Islet of Langerhans (tissue), 1 donor: ENCODE measurements around the gene PCLAF.

ENCODE experiments used
- FAIRE-seq: peaks from one replicate; lab custom pipeline; 2011; peaks lifted over from hg19 to GRCh38; lab: Jason Lieb, UNC

Gene PCLAF

DNA sequence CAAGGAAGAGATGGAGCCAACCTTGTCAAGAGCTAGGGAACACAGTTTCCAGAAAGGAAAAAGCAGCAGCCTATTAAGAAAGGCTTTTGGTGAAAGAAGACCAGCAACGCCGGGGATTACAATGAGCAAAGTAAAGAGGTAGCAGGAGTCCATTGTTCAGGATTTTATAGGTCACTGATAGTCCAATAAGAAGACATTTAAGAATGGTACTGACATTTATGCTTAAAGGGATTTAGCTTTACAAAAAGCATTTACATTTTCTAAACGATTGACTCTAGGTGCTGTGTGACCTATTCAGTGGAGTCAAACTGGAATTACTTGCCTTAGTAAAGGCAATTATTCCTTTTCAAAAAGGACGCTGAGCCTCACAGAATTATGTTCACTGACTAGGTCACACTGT, 66.0 kb downstream of the PCLAF start:
- no peak for FAIRE-seq

DNA sequence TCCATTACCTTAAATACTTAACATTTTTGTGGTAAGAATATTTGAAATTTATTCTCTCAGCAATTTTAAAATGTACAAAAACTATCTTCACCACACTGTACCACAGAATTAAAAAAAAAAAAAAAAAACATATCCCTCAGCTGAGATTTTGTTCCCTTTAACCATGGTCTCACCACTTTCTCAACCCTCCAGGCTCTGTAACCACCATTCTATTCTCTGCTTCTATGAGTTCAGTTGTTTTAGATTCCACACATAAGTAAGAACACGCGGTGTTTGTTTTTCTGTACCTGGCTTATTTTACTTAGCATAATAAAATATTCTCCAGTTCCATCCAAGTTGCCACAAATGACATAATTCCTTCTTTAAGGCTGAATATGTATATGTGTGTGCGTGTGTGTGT, 66.8 kb downstream of the PCLAF start:
- no peak for FAIRE-seq
